ENCODE results near the gene TIMM10.

TIMM10 gene

GRCh38 chr11:57530596-57531507 lies at the start of gene TIMM10:
TSS of gene TIMM10 (minus strand) at chr11:57530754. CDS start at chr11:57530189, 565 bp downstream.
- peak; percentile 51 for FAIRE-seq

GRCh38 chr11:57574061-57574460 lies 43.5 kb upstream of the TIMM10 start:
- no peak for FAIRE-seq

GRCh38 chr11:57571606-57572005 lies 41.1 kb upstream of the TIMM10 start:
- no peak for FAIRE-seq

DNA sequence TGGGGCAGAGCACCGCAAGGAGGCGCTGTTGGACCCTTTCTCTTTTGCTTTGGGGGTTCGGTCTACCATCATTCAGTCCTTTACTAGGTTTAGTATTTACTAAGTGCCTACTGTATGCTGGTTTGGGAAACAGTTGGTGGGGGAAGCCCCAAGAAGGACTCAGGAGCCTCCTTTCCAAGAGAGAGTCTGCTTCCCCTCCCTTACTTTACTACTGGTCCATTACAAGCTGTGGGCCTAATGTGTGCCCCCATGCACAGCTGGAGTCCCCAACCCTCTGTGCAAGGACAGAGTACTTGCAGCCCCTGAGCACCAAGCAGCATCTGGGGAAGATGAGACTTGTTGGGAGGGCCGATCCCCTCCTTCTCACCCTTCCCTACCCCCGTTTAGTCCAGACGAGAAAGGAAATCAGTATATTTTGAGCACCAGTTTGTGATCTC lies 37.8 kb upstream of the TIMM10 start:
- FAIRE-seq, result no peak

GRCh38 chr11:57567515-57568329 lies 37.2 kb upstream of the TIMM10 start, which contains the start of gene UBE2L6:
TSS of gene UBE2L6 (minus strand) at chr11:57567672. CDS start at chr11:57567611, 61 bp downstream.
- no peak for FAIRE-seq

DNA sequence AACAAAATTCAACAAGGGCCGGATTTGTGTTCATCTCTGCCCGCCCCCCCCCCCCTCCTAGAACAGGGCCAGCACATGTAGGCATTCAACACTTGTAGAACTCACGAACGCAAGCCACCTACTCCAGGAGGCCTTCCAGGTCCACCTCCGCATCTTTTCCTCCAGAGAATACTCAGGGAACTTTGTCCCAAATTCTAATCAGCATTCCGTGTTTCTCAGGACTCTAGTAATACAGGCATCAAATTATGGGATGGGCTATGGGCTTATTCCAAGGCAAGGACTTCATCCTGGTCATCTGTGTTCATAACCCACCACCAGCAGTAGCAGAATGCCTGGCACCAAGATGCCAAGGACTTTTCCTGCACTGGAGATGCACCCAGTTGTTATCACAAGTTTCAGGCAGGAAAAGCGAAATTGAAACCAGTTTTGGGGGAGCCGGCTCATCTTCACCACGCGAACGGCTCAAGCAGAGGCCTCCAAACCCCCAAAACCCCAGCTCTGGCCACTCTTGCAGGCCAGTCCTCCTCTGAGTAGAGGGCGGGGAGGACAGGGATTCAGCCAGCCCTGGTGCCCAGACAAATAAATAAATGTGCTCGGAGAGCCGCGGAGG lies 36.5 kb upstream of the TIMM10 start:
- no peak for FAIRE-seq

DNA sequence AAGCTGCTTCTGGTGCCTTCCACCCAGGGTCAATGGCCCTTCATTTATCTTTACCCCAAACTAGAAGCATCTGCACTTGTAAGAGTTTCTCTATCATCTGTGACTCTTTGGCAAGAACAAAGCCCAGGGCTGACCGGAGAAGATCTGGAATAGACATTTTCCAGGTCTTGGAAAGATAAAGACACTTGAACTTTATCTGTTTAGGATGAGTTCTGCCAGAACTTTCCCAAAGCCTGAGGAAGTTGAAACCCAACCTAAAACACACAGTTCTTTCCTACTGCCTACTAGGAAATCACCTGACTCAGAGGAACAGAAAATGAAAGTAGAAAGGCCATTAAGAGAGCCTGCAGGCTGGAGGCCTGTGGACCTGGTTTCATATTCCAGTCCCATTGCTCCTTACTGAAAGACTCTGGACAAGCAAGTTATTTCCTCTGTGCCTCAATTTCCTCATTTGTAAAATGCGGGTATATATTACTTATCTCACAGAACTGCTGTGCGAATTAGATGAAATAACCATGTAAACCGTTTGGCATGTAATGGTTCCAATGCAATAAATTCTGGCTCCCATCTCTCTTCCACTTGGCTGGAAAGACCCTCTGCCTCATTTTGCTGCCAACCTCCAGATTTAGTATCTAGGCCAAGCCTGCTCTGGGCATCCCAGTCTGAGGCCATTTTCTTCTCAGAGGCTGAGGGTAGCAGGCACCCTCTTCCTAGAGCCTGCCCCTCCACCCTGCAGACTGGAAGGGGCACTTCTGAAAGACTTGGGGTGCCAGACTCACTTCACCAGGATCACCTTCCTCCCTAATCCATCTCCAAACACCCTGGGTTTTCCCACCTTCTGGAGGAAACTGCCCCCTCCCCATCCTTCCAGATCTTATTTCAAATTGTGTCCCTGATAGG lies 35.7 kb upstream of the TIMM10 start:
- no peak for FAIRE-seq

DNA sequence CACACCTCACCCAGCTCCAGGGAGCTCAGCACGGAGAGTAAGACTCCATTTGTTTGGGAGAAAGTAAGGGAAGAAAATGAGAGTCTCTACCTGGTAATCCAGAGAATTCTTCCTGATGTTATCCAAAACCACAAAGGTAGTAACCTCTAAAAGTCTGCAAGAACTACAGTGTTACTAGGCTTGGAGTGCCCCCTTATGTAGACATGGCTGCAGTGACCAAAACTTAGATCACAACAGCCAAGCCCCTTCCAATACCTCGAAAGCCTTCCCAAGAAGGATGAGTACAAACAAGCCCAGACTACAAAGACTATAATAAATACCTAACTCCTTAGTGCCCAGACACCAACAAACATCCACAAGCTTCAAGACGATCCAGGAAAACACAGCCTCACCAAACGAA lies 32.0 kb upstream of the TIMM10 start:
- FAIRE-seq, result no peak

DNA sequence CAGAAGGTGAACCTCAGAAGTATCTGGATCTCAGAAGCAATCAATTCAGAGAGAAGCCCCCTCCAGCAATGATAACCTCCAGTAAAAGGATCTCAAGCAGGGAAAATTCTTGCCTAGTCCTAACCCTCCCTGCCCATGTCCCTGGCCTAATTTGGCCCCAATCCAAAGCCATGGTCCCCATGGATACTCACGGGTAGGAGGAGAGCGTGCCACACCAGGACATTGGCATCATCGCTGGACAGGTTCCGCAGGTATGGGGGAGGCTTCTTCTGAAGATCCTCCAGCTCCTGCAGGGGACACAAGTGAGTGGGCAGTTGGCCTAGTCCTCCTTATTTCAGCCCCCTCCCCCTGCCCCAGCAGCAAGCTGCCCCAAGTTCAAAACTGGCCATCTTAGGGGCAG lies 29.6 kb upstream of the TIMM10 start:
- FAIRE-seq, result no peak

DNA sequence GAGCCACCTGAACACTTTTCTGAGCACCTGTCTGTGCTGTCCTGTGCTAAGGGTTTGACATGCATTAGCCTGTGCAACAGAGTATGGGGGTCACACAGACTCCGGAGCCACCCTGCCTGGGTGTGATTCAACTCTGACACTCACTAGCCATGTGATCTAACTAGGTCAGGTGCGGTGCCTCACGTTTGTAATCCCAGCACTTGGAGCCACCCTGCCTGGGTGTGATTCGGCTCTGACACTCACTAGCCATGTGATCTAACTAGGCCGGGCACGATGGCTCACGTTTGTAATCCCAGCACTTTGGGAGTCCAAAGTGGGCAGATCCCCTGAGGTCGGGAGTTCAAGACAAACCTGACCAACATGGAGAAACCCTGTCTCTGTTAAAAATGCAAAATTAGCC lies 25.5 kb upstream of the TIMM10 start:
- no peak for FAIRE-seq

DNA sequence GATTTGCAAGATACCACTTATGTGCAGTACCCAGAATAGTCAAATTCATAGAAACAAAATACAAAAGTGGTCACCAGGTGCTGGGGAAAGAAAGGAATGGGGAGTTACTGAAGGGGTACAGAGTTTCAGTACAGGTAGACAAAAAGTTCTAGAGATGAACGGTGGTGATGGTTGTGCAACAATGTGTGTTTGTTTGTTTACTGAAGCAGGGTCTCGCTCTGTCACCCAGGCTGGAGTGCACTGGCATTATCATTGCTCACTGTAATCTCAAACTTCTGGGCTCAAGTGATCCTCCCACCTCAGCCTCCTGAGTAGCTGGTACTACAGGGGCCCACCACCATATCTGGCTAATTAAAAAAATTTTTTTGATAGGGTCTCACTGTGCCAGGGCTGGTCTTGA lies 24.8 kb upstream of the TIMM10 start:
- FAIRE-seq, result no peak

DNA sequence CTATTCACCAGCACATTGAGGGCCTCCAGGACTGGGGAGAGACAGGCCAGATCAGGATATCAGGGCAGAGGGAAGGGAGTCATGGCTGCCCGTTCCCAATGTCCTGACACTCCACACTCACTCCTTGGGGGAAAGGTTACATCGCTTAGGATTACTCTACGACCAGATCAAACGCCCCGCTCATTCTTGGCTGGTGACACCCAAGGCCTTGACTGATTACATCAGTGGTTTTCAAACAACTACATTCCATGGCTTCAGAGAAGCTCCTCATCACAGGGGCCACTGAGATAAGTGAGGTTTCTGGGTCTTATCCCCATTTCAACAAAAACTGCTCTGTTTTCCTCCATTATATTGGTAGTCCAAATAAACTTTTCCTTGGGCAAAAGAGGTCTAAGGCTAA lies 21.9 kb upstream of the TIMM10 start:
- FAIRE-seq, result no peak

- no peak for FAIRE-seq
These were observed 21.4 kb upstream of the TIMM10 start for GRCh38 chr11:57551941-57552340.

DNA sequence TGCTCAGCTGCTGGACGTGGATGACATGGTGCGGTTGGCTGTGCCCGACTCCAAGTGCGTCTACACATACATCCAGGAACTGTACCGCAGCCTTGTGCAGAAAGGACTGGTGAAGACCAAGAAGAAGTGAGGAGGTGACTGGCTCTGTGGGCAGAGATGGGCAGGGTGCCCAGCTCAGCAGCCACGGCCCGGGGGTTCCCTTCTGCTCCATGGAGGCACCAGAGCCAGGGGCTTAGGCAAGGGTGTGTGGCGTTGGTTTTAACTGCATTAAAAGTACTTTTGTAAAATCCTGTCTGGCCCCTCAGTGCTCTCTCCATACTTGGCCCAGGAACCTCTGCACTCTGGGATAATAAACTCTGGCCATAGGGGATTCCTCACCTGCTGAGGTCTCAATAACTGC lies 19.4 kb upstream of the TIMM10 start:
- no peak for FAIRE-seq

DNA sequence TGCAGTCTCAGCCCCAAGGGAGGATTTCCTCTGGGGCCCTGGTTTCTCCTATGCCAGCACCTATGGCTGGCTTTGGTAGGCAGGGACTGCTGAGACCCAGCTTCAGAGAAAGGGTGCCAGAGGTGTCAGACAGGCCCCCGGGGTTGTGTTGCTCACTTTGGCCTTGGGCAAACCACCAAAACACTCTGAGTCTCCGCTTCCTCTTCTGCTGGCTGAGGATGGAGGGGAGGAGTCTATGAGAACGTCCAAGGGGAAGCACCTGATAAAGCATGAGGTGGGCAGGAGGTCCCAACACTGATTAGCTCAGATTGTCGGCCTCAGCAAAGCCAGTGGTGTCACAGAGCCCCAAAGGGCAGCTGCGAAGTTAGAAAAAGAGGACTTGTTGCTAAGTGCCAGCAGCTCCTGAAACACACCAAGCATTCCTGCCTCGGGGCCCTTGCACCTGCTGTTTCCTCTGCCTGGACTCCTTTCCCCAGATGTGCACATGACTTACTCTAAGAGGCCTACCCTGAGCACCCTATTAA lies 17.4 kb upstream of the TIMM10 start:
- FAIRE-seq, result no peak

DNA sequence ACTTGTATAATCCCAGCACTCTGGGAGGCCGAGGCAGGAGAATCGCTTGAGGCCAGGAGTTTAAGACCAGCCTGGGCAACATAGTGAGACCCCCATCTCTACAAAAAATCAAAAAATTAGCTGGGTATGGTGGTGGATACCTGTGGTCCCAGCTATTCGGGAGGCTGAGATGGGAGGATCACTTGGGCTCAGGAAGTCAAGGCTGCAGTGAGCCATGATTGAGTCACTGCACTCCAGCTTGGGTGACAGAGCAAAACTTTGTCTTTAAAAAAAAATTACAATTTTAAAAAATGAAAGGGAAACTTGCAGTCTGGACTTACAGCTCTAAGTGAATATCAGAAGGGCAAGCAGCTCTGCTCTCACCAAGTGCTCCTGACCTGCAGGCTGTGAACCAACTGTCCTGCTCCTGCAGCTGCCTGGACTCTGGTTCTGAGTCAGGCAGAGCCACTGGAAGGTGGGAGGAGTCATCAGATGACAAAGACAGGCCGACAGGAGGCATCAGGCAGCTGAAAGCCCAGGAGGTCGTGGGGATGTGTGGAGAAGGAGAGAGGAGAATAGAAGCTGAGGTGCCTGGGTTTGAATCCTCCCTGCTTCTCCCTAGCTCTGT lies 16.4 kb upstream of the TIMM10 start:
- FAIRE-seq, result no peak

DNA sequence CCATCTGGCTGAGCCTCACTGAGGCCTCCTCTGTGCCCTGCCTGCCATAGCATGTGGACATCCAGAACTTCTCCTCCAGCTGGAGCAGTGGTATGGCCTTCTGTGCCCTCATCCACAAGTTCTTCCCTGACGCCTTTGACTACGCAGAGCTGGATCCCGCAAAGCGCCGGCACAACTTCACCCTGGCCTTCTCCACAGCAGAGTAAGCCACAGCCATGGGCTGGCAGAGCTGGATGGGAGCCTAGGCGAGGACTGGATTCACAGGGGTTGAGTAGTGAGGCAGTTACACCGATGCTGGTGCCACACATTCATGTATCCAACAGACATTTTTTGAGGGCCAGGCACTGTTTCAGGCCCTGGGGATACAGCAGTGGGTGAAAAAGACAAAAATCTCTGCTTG lies 15.9 kb upstream of the TIMM10 start:
- no peak for FAIRE-seq

DNA sequence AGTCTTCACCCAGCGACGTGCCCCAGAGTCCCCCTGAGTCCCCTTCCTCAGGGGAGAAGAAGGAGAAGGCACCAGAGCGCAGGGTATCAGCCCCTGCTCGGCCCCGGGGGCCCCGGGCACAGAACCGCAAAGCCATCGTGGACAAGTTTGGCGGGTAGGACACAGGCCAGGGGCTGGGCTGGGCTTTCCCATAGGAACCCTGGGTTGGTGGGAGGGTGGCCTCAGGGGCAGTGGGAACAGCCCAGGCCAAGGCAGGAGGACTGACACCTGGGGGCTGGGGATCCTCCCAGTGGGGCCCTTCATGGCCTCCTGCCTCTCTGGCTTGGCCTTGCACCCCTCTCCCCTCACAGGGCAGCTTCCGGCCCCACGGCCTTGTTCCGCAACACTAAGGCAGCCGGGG lies 15.3 kb upstream of the TIMM10 start:
- no peak for FAIRE-seq

DNA sequence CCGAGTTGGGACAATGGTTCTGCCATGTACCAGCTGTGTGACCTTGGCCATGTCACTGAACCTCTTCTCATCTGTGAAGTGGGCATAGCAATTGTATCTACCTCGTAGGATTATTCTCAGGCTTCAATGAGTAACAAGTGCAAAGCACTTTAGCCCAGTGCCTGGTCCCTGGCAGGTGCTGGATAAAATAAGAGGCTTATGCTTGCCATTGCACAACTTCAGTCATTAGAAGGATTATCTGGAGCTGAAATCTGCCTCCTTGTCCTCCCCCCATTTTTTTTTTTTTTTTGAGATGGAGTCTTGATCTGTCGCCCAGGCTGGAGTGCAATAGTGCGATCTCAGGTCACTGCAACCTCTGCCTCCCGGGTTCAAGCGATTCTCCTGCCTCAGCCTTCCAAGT lies 14.0 kb upstream of the TIMM10 start:
- FAIRE-seq, result no peak

DNA sequence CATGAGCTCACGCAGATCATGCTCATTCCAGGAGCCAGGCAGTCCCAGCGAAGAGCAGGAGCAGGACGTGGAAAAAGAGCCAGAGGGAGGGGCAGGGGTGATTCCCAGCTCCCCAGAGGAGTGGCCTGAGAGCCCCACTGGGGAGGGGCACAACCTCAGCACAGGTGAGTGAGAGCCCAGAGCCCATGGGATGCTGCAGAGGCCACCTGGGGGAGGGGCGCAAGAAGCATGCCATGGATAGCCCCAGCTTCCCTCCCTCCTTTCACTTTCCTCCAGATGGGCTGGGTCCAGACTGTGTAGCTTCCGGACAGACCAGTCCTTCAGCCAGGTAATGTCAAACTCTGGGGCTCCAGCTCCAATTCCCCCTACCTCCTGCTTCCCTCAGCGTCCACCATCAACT lies 13.0 kb upstream of the TIMM10 start:
- FAIRE-seq, result no peak

DNA sequence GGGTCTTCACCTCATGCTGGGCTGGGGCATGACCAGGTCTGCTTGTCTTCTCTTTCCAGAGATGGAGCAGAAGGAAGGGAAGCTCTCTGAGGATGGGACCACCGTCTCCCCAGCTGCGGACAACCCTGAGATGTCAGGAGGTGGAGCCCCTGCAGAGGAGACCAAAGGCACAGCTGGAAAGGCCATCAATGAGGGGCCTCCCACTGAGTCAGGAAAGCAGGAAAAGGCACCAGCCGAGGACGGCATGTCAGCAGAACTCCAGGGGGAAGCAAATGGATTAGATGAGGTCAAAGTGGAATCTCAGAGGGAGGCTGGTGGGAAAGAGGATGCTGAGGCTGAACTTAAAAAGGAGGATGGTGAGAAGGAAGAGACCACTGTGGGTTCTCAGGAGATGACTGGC lies 12.0 kb upstream of the TIMM10 start:
- FAIRE-seq, result no peak

DNA sequence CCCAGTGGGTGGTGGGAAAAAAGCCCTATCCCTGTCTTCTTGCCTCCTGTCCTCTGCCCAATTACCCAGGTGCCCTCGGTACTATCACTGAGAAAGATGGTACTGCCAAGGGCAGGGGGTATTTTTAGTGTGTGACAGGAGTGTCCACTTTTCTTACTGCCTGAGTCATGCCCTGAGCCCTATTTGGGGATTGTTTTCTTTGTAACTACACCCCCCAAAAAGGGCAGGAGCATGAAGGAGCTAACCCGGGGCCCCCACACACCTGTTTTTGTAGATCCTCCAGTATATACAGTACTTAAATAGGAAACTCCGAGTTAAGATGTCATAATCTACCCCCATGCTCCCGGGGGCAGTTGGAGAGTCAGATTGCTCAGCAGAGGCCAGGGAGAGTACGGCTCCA lies 10.6 kb upstream of the TIMM10 start:
- no peak for FAIRE-seq
